Breast epithelium (tissue), 4 donors: ENCODE measurements around the gene RPL5. TPM values are rescaled to one million over a fixed set of nuclear protein-coding genes. Genes with fewer than 3 reads are reported as not detected.

Source experiments
- DNase-seq, 2 donors: peaks; one replicate each; pipeline ENCODE4 v3.0.0-alpha.2; 2019; ENCODE audit warnings: low spot score in 2 of 2
- H3K27ac ChIP-seq, 2 donors: fragments of 200-600 bp; sonication (generic) in 1 of 2; one replicate each; pipeline ENCODE4 v1.5.1; 2016 to 2019; ENCODE audit warnings: mild to moderate bottlenecking in 1 of 2
- H3K27me3 ChIP-seq, 2 donors: fragments of 200-600 bp; sonication (generic) in 1 of 2; one replicate each; pipeline versions ENCODE4 v1.5.1 to v1.6.0; 2017 to 2019; ENCODE audit warnings: control low read depth in 1 of 2, mild to moderate bottlenecking in 1 of 2
- H3K36me3 ChIP-seq: fragments of 200-600 bp; one replicate; pipeline ENCODE4 v1.5.1; 2019
- H3K4me1 ChIP-seq, 2 donors: fragments of 200-600 bp; sonication (generic); one replicate each; pipeline ENCODE4 v1.5.1; 2016 to 2019; ENCODE audit warnings: control low read depth in 1 of 2
- H3K4me3 ChIP-seq, 3 donors: fragments of 200-600 bp; sonication (generic); 1 replicate in 2 of 3; 2 replicates in 1 of 3; pipeline ENCODE4 v1.5.1; 2016 to 2019; ENCODE audit warnings: mild to moderate bottlenecking in 3 of 3, moderate library complexity in 2 of 3
- H3K9me3 ChIP-seq, 2 donors: fragments of 200-600 bp; sonication (generic) in 1 of 2; one replicate each; pipeline ENCODE4 v1.5.1; 2016 to 2019; ENCODE audit warnings: control low read depth in 1 of 2
- CTCF ChIP-seq, 3 donors: fragments of 450-650 bp; IDR thresholded peaks; one replicate each; pipeline ENCODE4 v1.5.1; 2016 to 2017; ENCODE audit warnings: antibody characterized with exemption in 3 of 3, mild to moderate bottlenecking in 3 of 3, moderate library complexity in 3 of 3
- POLR2A ChIP-seq: fragments of 450-650 bp; IDR thresholded peaks from one replicate; pipeline ENCODE4 v1.6.1; 2016; ENCODE audit warnings: antibody characterized with exemption, mild to moderate bottlenecking, moderate library complexity
- POLR2AphosphoS5 ChIP-seq, 3 donors: sonication (generic); formaldehyde crosslinking; IDR thresholded peaks; one replicate each; pipeline ENCODE4 v1.6.1; 2017; ENCODE audit warnings: antibody characterized with exemption in 3 of 3
- intact Hi-C: fragments of 100-400 bp; cut with DNase I; formaldehyde crosslinking; loops from one replicate; pipeline ENCODE4 v1.15.1; 2023; ENCODE audit warnings: low total_unique reads
- total RNA-seq, 3 donors: library from RNA; depleted of rRNA; stranded (reverse); fragments of >200 nt; gene quantifications; one replicate each; pipeline ENCODE4 v1.1.0, GENCODE V29; 2016

The RPL5 gene
- total RNA-seq, 3 donors from 2014 or later: 1,682 to 2,363 (median 2,105) TPM

- no peaks in the 10 kb centered on the region for H3K27me3 ChIP-seq
- no peaks in the 10 kb centered on the region for H3K4me1 ChIP-seq
- no peak overlapping the region for H3K27ac ChIP-seq
- no peak overlapping the region for H3K4me3 ChIP-seq
- no peak for TF ChIP-seq POLR2A
- no peak for TF ChIP-seq POLR2AphosphoS5 (IDR thresholded peaks at IDR 0.05)
- no peak for TF ChIP-seq CTCF (IDR thresholded peaks at IDR 0.05)
- H3K36me3 ChIP-seq: no peaks in the 10 kb centered on the region
- intact Hi-C loops: no loop called here
- DNase-seq: no peak
- no peaks in the 10 kb centered on the region for H3K9me3 ChIP-seq
Measured at GRCh38 chr1:92790081-92790480, 41.8 kb upstream of the RPL5 start.

- TF ChIP-seq POLR2AphosphoS5 (IDR thresholded peaks at IDR 0.05) (no peak), POLR2A (no peak), CTCF (IDR thresholded peaks at IDR 0.05) (no peak)
- no peaks in the 10 kb centered on the region for H3K27me3 ChIP-seq
- intact Hi-C loops: no loop called here
Measured at GRCh38 chr1:92790867-92791266, 41.0 kb upstream of the RPL5 start.

GRCh38 chr1:92791487-92792066 lies 40.3 kb upstream of the RPL5 start:
- no peak overlapping the region for H3K27ac ChIP-seq
- H3K9me3 ChIP-seq: no peaks in the 10 kb centered on the region
- DNase-seq: no peak
- no peaks in the 10 kb centered on the region for H3K36me3 ChIP-seq
- no peaks in the 10 kb centered on the region for H3K27me3 ChIP-seq
- intact Hi-C loops: no loop called here
- TF ChIP-seq POLR2A (no peak), CTCF (IDR thresholded peaks at IDR 0.05) (no peak), POLR2AphosphoS5 (IDR thresholded peaks at IDR 0.05) (no peak)
- H3K4me3 ChIP-seq: no peak overlapping the region
- no peaks in the 10 kb centered on the region for H3K4me1 ChIP-seq

More at GRCh38 chr1:92790867-92791266, 41.0 kb upstream of the RPL5 start:
- no peaks in the 10 kb centered on the region for H3K4me1 ChIP-seq
- H3K27ac ChIP-seq: no peak overlapping the region
- DNase-seq: no peak
- no peaks in the 10 kb centered on the region for H3K9me3 ChIP-seq
- no peak overlapping the region for H3K4me3 ChIP-seq
- no peaks in the 10 kb centered on the region for H3K36me3 ChIP-seq

GRCh38 chr1:92792340-92792782 lies 39.5 kb upstream of the RPL5 start:
- no peaks in the 10 kb centered on the region for H3K9me3 ChIP-seq
- no peak overlapping the region for H3K4me3 ChIP-seq
- no peak for DNase-seq
- no peaks in the 10 kb centered on the region for H3K27me3 ChIP-seq
- H3K27ac ChIP-seq: no peak overlapping the region
- intact Hi-C loops: no loop called here
- TF ChIP-seq POLR2A (no peak), CTCF (IDR thresholded peaks at IDR 0.05) (no peak), POLR2AphosphoS5 (IDR thresholded peaks at IDR 0.05) (no peak)
- H3K4me1 ChIP-seq: no peaks in the 10 kb centered on the region
- no peaks in the 10 kb centered on the region for H3K36me3 ChIP-seq

- Histone ChIP-seq H3K27me3 (no peaks in the 10 kb centered on the region), H3K9me3 (no peaks in the 10 kb centered on the region), H3K4me1 (no peaks in the 10 kb centered on the region), H3K4me3 (no peak overlapping the region), H3K27ac (no peak overlapping the region), H3K36me3 (no peaks in the 10 kb centered on the region)
- intact Hi-C loops: no loop called here
- DNase-seq: no peak
- TF ChIP-seq CTCF (IDR thresholded peaks at IDR 0.05): no peak
- no peak for TF ChIP-seq POLR2A
- TF ChIP-seq POLR2AphosphoS5 (IDR thresholded peaks at IDR 0.05): no peak
Measured at GRCh38 chr1:92795166-92795565, 36.7 kb upstream of the RPL5 start.
